Esophagus (tissue), 2 donors: Measurements from ENCODE around the gene IQCM. TPM values are rescaled to one million over a fixed set of nuclear protein-coding genes. Genes with fewer than 3 reads are reported as not detected.

Source experiments
- H3K27ac ChIP-seq, 2 donors: one replicate each; pipeline ENCODE4 v1.5.1; 2013; ENCODE audit warnings: low read depth in 2 of 2, mild to moderate bottlenecking in 2 of 2, inconsistent platforms in 1 of 2, low read length in 1 of 2, moderate library complexity in 1 of 2
- H3K27me3 ChIP-seq, 2 donors: one replicate each; pipeline ENCODE4 v1.6.1; 2013; ENCODE audit warnings: low read length in 2 of 2, control low read depth in 1 of 2, mild to moderate bottlenecking in 1 of 2; ENCODE audit not compliant: insufficient read depth in 2 of 2, control insufficient read depth in 1 of 2
- H3K36me3 ChIP-seq, 2 donors: one replicate each; pipeline ENCODE4 v1.6.1; 2013; ENCODE audit warnings: low read length in 1 of 2; ENCODE audit not compliant: control insufficient read depth in 2 of 2, insufficient read depth in 2 of 2
- H3K4me1 ChIP-seq, 2 donors: one replicate each; pipeline ENCODE4 v1.6.1; 2013; ENCODE audit warnings: low read length in 1 of 2; ENCODE audit not compliant: control insufficient read depth in 2 of 2, insufficient read depth in 2 of 2
- H3K4me3 ChIP-seq, 2 donors: one replicate each; pipeline ENCODE4 v1.5.1; 2013; ENCODE audit warnings: low read length in 2 of 2, mild to moderate bottlenecking in 2 of 2, low read depth in 1 of 2, moderate library complexity in 1 of 2
- H3K9me3 ChIP-seq, 2 donors: one replicate each; pipeline ENCODE4 v1.6.1; 2013; ENCODE audit warnings: mild to moderate bottlenecking in 2 of 2, low read depth in 1 of 2, low read length in 1 of 2, moderate library complexity in 1 of 2; ENCODE audit not compliant: control insufficient read depth in 2 of 2, insufficient read depth in 1 of 2
- WGBS, 2 donors: extraction: QIAGEN DNeasy Blood & Tissue Kit; methylation state at CpG; one replicate each; pipeline ENCODE4 v1.1.7; 2013; 5-methylcytosine and 5-hydroxymethylcytosine counted together
- polyA plus RNA-seq, 2 donors: library from polyadenylated mRNA; stranded (reverse); fragments of 200-250 nt; gene quantifications; one replicate each; pipeline ENCODE4 v1.2.3, GENCODE V29; 2013
- donor health status: healthy with polysubstance abuse.
- donor health status: Bipolar disorder and iron deficiency.

IQCM gene
- polyA plus RNA-seq, 2 donors: not detected

DNA sequence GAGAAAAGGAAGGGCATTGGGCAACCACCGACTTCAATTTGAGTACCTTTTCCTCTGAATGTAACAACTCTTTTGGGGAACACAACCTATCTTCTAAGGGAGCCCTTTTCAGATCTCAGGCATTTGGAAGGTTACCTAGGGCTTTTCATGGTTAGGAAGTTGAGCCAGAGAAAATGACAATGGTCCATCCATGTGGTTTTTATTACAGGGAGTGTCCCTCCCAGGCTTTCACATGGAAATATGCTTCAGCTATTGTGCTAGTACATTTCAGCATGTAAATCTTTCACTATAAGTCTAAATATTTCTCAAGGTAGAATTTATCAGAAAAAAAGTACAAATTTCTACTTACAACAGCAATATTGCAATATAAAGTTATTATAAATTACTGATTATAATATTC lies 259.8 kb downstream of the IQCM start:
- no peaks in the 10 kb centered on the region for H3K36me3 ChIP-seq
- WGBS, 2 donors: 81 to 88% methylated on average over 1 of the region's 1 CpG
- no peaks in the 10 kb centered on the region for H3K9me3 ChIP-seq
- no peak overlapping the region for H3K27ac ChIP-seq
- no peaks in the 10 kb centered on the region for H3K27me3 ChIP-seq
- no peaks in the 10 kb centered on the region for H3K4me1 ChIP-seq
- no peak overlapping the region for H3K4me3 ChIP-seq

DNA sequence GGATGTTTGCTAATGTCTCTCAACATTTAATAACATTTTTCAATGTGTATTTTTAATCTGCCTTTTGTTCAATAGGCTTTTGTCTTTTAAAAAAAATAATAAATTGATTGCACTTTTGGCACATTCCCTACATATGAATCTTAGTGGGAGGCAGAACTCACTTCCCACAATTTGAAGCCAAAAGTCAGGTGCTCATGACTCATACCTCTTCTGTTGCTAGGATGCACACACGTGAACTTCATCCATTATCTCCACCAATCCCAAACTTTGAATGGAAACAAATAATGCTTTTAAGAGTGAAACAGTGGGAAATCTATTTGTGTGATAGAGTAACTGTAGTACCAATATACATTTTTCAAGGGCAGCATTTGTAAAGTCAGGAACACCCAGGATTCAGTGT lies 260.5 kb downstream of the IQCM start:
- H3K36me3 ChIP-seq: no peaks in the 10 kb centered on the region
- H3K4me1 ChIP-seq: no peaks in the 10 kb centered on the region
- no peak overlapping the region for H3K27ac ChIP-seq
- H3K4me3 ChIP-seq: no peak overlapping the region
- no peaks in the 10 kb centered on the region for H3K9me3 ChIP-seq
- 34 to 36% methylated on average over 1 of the region's 1 CpG for WGBS, 2 donors
- no peaks in the 10 kb centered on the region for H3K27me3 ChIP-seq

DNA sequence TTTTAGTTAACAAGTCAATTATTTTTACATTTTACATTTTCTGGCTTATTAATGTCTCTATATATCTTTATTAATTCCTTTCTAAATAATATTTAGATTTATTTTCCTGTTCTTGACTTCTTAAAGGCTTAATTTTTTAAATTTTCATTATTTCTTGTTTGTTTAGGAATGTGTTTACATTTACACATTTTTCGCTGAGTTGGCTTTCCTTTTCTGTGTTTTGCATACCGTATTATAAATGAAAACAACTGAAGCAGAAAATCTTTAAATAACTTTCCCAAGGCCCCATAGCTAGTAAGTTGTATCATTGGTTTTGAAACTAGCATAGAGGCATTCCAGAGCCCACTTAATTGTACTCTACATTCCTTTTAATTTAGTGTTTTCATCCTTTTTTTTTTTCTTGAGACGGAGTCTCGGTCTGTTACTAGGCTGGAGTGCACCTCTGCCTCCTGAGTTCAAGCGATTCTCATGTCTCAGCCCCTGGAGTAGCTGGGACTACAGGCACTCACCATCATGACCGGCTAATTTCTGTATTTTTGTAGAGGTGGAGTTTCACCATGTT lies 261.6 kb downstream of the IQCM start:
- Histone ChIP-seq H3K4me3 (no peak overlapping the region), H3K36me3 (no peaks in the 10 kb centered on the region), H3K27me3 (no peaks in the 10 kb centered on the region), H3K9me3 (no peaks in the 10 kb centered on the region), H3K27ac (no peak overlapping the region), H3K4me1 (no peaks in the 10 kb centered on the region)
- 79 to 87% methylated on average over 6 of the region's 6 CpGs for WGBS, 2 donors

DNA sequence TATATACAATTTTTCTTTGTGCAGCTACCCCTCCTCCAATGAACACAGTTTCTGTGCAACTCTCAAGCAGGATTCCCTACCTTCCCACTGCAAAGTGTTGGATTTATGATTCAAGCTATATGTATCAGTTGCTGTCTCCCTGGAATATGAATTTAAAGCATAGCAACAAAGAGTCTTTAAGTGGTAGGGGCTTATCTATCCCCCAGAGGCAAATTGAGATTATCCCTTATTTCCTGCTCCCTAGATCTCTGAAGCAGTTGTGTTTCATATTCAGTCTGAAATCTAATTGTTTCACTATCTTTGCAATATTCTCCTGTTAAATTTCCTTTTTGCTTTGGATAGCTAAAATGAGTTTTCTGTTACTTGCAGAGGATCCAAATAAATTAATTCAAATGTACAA lies 263.0 kb downstream of the IQCM start:
- Histone ChIP-seq H3K4me1 (no peaks in the 10 kb centered on the region), H3K4me3 (no peak overlapping the region), H3K9me3 (no peaks in the 10 kb centered on the region), H3K36me3 (no peaks in the 10 kb centered on the region), H3K27me3 (no peaks in the 10 kb centered on the region), H3K27ac (no peak overlapping the region)

DNA sequence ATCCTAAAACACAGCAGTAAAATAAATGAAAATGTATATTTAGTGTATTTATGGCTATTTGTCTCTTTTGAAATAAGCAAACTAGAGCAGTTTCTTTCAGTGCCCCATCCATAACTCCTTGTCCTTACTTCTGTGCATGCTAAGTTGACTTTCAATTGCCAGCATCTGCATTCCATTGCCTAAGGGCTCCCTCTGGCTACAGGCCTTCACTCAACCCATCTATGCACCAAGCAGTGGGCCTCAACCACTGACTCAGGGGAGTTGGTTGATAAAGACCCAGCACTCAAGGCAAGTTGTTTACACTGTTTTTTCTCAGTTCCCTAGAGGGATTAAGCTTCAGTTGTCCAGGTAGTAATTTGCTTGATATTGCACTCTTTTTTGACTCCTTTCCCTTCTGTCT lies 265.7 kb downstream of the IQCM start:
- H3K4me1 ChIP-seq: no peaks in the 10 kb centered on the region
- no peak overlapping the region for H3K27ac ChIP-seq
- no peaks in the 10 kb centered on the region for H3K36me3 ChIP-seq
- no peak overlapping the region for H3K4me3 ChIP-seq
- no peaks in the 10 kb centered on the region for H3K27me3 ChIP-seq
- H3K9me3 ChIP-seq: no peaks in the 10 kb centered on the region

DNA sequence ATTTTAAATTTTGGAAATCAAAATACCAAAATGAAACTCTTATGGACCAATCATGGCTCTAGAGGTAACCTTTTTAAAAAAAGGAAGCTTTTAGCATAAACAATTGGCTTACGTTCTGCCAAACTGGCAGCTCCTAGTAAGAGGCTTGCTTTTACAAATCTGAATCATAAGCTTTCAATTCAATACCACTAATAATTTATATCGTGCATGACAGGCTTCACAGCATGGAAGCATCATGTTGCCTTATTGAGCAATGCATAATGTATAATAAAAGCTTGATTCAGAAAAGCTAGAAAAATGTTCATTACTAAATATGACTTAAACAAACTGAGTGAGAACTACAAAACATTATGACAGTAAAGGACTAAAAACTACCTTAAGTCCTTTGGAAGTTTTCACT lies 280.9 kb downstream of the IQCM start:
- no peak overlapping the region for H3K27ac ChIP-seq
- no peaks in the 10 kb centered on the region for H3K9me3 ChIP-seq
- WGBS, 2 donors: 29 to 55% methylated on average over 2 of the region's 2 CpGs
- H3K4me3 ChIP-seq: no peak overlapping the region
- H3K4me1 ChIP-seq: no peaks in the 10 kb centered on the region
- H3K27me3 ChIP-seq: no peaks in the 10 kb centered on the region
- H3K36me3 ChIP-seq: no peaks in the 10 kb centered on the region

DNA sequence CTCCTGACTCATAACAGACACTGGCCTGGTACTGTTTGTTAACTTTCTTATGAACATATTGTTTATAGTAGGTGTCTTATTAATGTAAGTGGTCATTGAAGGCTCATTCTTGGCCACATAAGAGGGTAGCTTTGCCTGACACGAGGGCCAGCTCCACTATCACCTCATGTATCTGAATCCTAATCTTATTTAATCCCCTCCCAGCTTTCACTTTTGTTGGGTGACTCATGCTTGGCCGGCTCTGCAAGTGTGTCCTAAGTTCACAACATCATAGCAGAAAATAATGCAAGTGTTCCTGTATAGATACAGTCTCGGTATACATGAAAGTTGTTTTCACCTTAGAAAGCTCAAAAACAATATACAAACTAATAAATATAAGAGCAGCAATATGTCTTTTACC lies 283.8 kb downstream of the IQCM start:
- Histone ChIP-seq H3K36me3 (no peaks in the 10 kb centered on the region), H3K9me3 (no peaks in the 10 kb centered on the region)
- WGBS, 2 donors: 20 to 26% methylated on average over 3 of the region's 3 CpGs

DNA sequence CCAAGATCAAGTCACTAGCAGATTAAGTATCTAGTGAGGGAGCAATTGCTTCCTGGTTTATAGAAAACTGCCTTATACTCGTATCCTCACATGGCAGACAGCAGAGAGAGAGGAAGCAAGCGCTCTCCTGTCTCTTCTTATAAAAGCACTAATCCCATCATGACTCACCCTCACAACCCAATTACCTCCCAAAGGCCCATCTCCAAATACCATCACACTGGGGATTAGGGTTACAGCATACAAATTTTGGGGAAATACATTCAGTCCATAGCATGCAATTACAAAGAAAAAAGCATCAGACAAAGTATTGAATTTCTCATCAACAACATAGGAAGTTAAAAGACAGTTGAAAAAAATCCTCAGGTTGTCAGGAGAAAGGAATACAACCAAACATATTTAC lies 292.6 kb downstream of the IQCM start:
- Histone ChIP-seq H3K27ac (no peak overlapping the region), H3K27me3 (no peaks in the 10 kb centered on the region), H3K9me3 (no peaks in the 10 kb centered on the region), H3K4me3 (no peak overlapping the region), H3K4me1 (no peaks in the 10 kb centered on the region), H3K36me3 (no peaks in the 10 kb centered on the region)
- 56 to 60% methylated on average over 2 of the region's 2 CpGs for WGBS, 2 donors

More for the DNA sequence above, 283.8 kb downstream of the IQCM start:
- Histone ChIP-seq H3K4me3 (no peak overlapping the region), H3K27me3 (no peaks in the 10 kb centered on the region), H3K27ac (no peak overlapping the region), H3K4me1 (no peaks in the 10 kb centered on the region)

DNA sequence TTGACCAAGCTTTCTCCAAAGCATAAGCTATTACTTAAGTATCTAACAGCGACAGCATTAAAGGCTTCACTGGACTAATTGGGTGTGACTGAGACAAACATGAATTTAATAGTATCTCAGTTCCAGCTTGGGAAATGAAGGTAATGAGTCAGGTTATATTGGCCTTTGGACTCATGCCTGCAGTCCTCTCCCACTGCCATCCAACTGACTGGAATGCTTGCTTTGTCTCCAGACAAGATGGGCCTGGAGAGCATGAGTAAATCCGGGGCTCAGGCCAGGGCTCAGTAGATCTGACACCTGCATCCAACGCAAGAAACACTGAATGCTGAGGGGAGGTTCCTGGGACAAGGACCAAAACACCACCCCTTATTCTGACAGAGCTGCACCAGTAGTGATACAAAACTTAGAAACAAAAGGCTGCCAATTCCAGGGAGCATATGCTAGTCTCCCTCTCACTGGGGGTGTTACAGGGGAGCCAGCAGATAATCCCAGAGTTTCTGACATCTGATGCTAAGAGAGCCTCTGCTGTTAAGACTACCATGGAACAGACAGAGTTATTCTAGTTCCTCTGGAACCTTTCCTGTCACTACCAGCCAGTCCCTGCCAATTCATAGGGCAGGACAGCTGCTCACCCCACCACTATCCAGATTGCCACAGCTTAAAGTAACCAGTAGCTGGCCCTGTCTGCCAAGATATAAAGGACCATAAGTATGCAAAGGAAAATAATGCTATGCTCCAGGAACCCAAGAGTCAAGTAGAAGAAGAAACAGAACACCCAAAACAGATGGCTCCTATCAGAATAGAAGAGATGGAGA lies 293.8 kb downstream of the IQCM start:
- Histone ChIP-seq H3K4me3 (no peak overlapping the region), H3K27ac (no peak overlapping the region), H3K4me1 (no peaks in the 10 kb centered on the region), H3K36me3 (no peaks in the 10 kb centered on the region), H3K27me3 (no peaks in the 10 kb centered on the region), H3K9me3 (no peaks in the 10 kb centered on the region)
- WGBS, 2 donors: 48 to 51% methylated on average over 3 of the region's 3 CpGs

DNA sequence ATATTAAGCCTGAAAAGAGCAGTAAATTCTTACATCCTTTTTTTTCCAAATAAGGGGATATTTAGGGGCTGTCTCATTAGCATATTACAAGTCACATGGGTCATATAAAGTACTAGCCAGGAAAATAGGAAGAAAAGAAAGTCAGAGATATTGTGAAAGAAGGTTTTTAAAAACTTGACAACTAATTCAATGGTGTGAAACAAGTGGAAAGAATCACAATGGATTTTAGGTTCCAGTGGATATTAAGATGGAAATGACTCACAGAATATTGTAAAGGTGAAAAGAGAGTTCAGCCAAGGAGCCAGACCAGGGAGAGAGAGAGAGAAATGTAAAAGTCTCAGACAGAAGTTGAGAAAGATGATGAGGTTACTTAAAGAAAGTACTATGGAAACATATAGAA lies 297.2 kb downstream of the IQCM start:
- H3K27me3 ChIP-seq: no peaks in the 10 kb centered on the region
- no peaks in the 10 kb centered on the region for H3K4me1 ChIP-seq
- H3K4me3 ChIP-seq: no peak overlapping the region
- H3K36me3 ChIP-seq: no peaks in the 10 kb centered on the region
- H3K9me3 ChIP-seq: no peaks in the 10 kb centered on the region
- H3K27ac ChIP-seq: no peak overlapping the region
